NCI-H2171 treated with DMSO at 0.1 percent for 48 hours (cell line): ENCODE results near the gene PHF14.

Source experiments
- DNase-seq: peaks from one replicate; lab custom pipeline; 2025; lab: John Stamatoyannopoulos, UW

PHF14 gene

GRCh38 chr7:11175887-11176286 is 202.2 kb downstream of the PHF14 start:
- no peak for DNase-seq

- no peak for DNase-seq
Observed at GRCh38 chr7:11176985-11177555, 203.4 kb downstream of the PHF14 start.

GRCh38 chr7:11177793-11178192 is 204.1 kb downstream of the PHF14 start:
- no peak for DNase-seq

- DNase-seq = no peak
Observed at GRCh38 chr7:11181590-11181989, 207.9 kb downstream of the PHF14 start.

GRCh38 chr7:11182736-11183135 is 209.1 kb downstream of the PHF14 start:
- DNase-seq = no peak

GRCh38 chr7:11185179-11185815 is 211.6 kb downstream of the PHF14 start:
- DNase-seq = no peak

- no peak for DNase-seq
Observed at GRCh38 chr7:11188529-11189310, 215.0 kb downstream of the PHF14 start.

- no peak for DNase-seq
Observed at GRCh38 chr7:11191081-11191480, 217.4 kb downstream of the PHF14 start.

GRCh38 chr7:11191574-11192220 is 218.0 kb downstream of the PHF14 start:
- DNase-seq = no peak

GRCh38 chr7:11192506-11192905 is 218.8 kb downstream of the PHF14 start:
- no peak for DNase-seq

- no peak for DNase-seq
Observed at GRCh38 chr7:11193131-11193867, 219.6 kb downstream of the PHF14 start.

- no peak for DNase-seq
Observed at GRCh38 chr7:11193888-11194287, 220.2 kb downstream of the PHF14 start.

- DNase-seq = no peak
Observed at GRCh38 chr7:11194492-11194891, 220.8 kb downstream of the PHF14 start.

- no peak for DNase-seq
Observed at GRCh38 chr7:11195502-11195901, 221.8 kb downstream of the PHF14 start.

- DNase-seq = no peak
Observed at GRCh38 chr7:11196143-11196542, 222.5 kb downstream of the PHF14 start.

- no peak for DNase-seq
Observed at GRCh38 chr7:11203224-11203623, 229.6 kb downstream of the PHF14 start.

- DNase-seq = peak; percentile 13
Observed at GRCh38 chr7:11203683-11204082, 230.0 kb downstream of the PHF14 start.

- peak; percentile 62 for DNase-seq
Observed at GRCh38 chr7:11206177-11206899, 232.7 kb downstream of the PHF14 start.

GRCh38 chr7:11207565-11207964 is 233.9 kb downstream of the PHF14 start:
- peak; percentile 50 for DNase-seq

- no peak for DNase-seq
Observed at GRCh38 chr7:11208883-11209465, 235.3 kb downstream of the PHF14 start.

- DNase-seq = no peak
Observed at GRCh38 chr7:11210374-11210773, 236.7 kb downstream of the PHF14 start.
